ENCODE results near the gene TENT5C. TPM values are rescaled to one million over a fixed set of nuclear protein-coding genes. Genes with fewer than 3 reads are reported as not detected.

TENT5C gene
- total RNA-seq, 1 donor from 2014 or later, result 0.41 TPM

GRCh38 chr1:117653195-117653594 lies 47.3 kb downstream of the TENT5C start:
- DNase-seq (ENCODE audit: extremely low read depth, low read depth, low spot score), result no peak

GRCh38 chr1:117653732-117654492 lies 48.1 kb downstream of the TENT5C start:
- peak; percentile 33 for DNase-seq (ENCODE audit: extremely low read depth, low read depth, low spot score)

GRCh38 chr1:117654493-117655219 lies 48.8 kb downstream of the TENT5C start:
- no peak for DNase-seq (ENCODE audit: extremely low read depth, low read depth, low spot score)

- DNase-seq (ENCODE audit: extremely low read depth, low read depth, low spot score), result no peak
Observed at GRCh38 chr1:117655220-117655577, 49.4 kb downstream of the TENT5C start.

GRCh38 chr1:117656202-117656641 lies 50.4 kb downstream of the TENT5C start:
- DNase-seq (ENCODE audit: extremely low read depth, low read depth, low spot score), result no peak

GRCh38 chr1:117657031-117657430 lies 51.2 kb downstream of the TENT5C start:
- DNase-seq (ENCODE audit: extremely low read depth, low read depth, low spot score), result no peak

GRCh38 chr1:117657949-117658660 lies 52.3 kb downstream of the TENT5C start:
- no peak for DNase-seq (ENCODE audit: extremely low read depth, low read depth, low spot score)

- DNase-seq (ENCODE audit: extremely low read depth, low read depth, low spot score), result no peak
Observed at GRCh38 chr1:117658676-117659075, 52.8 kb downstream of the TENT5C start.

- no peak for DNase-seq (ENCODE audit: extremely low read depth, low read depth, low spot score)
Observed at GRCh38 chr1:117659550-117660270, 53.9 kb downstream of the TENT5C start.

- no peak for DNase-seq (ENCODE audit: extremely low read depth, low read depth, low spot score)
Observed at GRCh38 chr1:117660271-117660965, 54.6 kb downstream of the TENT5C start.

- no peak for DNase-seq (ENCODE audit: extremely low read depth, low read depth, low spot score)
Observed at GRCh38 chr1:117661027-117661426, 55.2 kb downstream of the TENT5C start.

- no peak for DNase-seq (ENCODE audit: extremely low read depth, low read depth, low spot score)
Observed at GRCh38 chr1:117662667-117663066, 56.8 kb downstream of the TENT5C start.

GRCh38 chr1:117663156-117663902 lies 57.5 kb downstream of the TENT5C start:
- no peak for DNase-seq (ENCODE audit: extremely low read depth, low read depth, low spot score)

- no peak for DNase-seq (ENCODE audit: extremely low read depth, low read depth, low spot score)
Observed at GRCh38 chr1:117664314-117664713, 58.5 kb downstream of the TENT5C start.

- DNase-seq (ENCODE audit: extremely low read depth, low read depth, low spot score), result no peak
Observed at GRCh38 chr1:117665556-117666270, 59.9 kb downstream of the TENT5C start.

- DNase-seq (ENCODE audit: extremely low read depth, low read depth, low spot score), result no peak
Observed at GRCh38 chr1:117669572-117669971, 63.7 kb downstream of the TENT5C start.

- DNase-seq (ENCODE audit: extremely low read depth, low read depth, low spot score), result no peak
Observed at GRCh38 chr1:117670976-117671780, 65.3 kb downstream of the TENT5C start.
